GM19240 (cell line): Measurements from ENCODE around the gene LRRC75A.

Experiments used
- DNase-seq: peaks from one replicate; pipeline ENCODE4 v3.0.0; 2011; ENCODE audit warnings: low spot score; ENCODE audit not compliant: insufficient read length

The LRRC75A gene

GRCh38 chr17:16494059-16494458 lies 2.1 kb upstream of the LRRC75A start:
- no peak for DNase-seq

GRCh38 chr17:16493531-16494046 lies 1.6 kb upstream of the LRRC75A start:
- no peak for DNase-seq

- no peak for DNase-seq
Measured at GRCh38 chr17:16492613-16493530, 879 bp upstream of the LRRC75A start.

GRCh38 chr17:16491131-16491702 lies 776 bp downstream of the LRRC75A start:
- DNase-seq: no peak

GRCh38 chr17:16489431-16489830 lies 2.6 kb downstream of the LRRC75A start:
- no peak for DNase-seq

GRCh38 chr17:16488968-16489337 lies 3.0 kb downstream of the LRRC75A start:
- no peak for DNase-seq

- DNase-seq: no peak
Measured at GRCh38 chr17:16488186-16488967, 3.6 kb downstream of the LRRC75A start.

GRCh38 chr17:16486373-16487250 lies 5.4 kb downstream of the LRRC75A start:
- DNase-seq: no peak

- DNase-seq: no peak
Measured at GRCh38 chr17:16484445-16485175, 7.4 kb downstream of the LRRC75A start.

- DNase-seq: no peak
Measured at GRCh38 chr17:16483021-16483645, 8.9 kb downstream of the LRRC75A start.

GRCh38 chr17:16482253-16482652 lies 9.7 kb downstream of the LRRC75A start:
- DNase-seq: no peak

GRCh38 chr17:16480995-16481394 lies 11.0 kb downstream of the LRRC75A start:
- DNase-seq: no peak

- no peak for DNase-seq
Measured at GRCh38 chr17:16479264-16479663, 12.7 kb downstream of the LRRC75A start.

GRCh38 chr17:16478649-16479048 lies 13.3 kb downstream of the LRRC75A start:
- DNase-seq: no peak

GRCh38 chr17:16477666-16478065 lies 14.3 kb downstream of the LRRC75A start:
- no peak for DNase-seq

GRCh38 chr17:16477255-16477654 lies 14.7 kb downstream of the LRRC75A start:
- DNase-seq: no peak

- no peak for DNase-seq
Measured at GRCh38 chr17:16475179-16475704, 16.8 kb downstream of the LRRC75A start.

GRCh38 chr17:16474012-16474725 lies 17.8 kb downstream of the LRRC75A start:
- no peak for DNase-seq
